Effector memory CD8-positive, alpha-beta T cell (primary cell): Measurements from ENCODE around the gene PRG2.
A peak's percentile ranks its signal among the peaks of the same experiment; 100 is the strongest.

Source experiments
- ATAC-seq: fragments of 150-1000 bp; cut with Tn5 transposase; replicated peaks from 2 replicates; pipeline ENCODE4 v1.10.0; 2021; ENCODE audit warnings: mild to moderate bottlenecking, moderate library complexity
- DNase-seq, 3 experiments: peaks; one replicate each; pipeline ENCODE4 v3.0.0; 2021
- H3K27ac Mint-ChIP-seq, 2 donors: one replicate each; pipeline ENCODE4 v1.8.0; 2022; ENCODE audit warnings: mild to moderate bottlenecking in 2 of 2, mixed read lengths in 2 of 2, moderate library complexity in 2 of 2
- H3K27me3 Mint-ChIP-seq, 2 donors: one replicate each; pipeline ENCODE4 v1.8.0; 2022; ENCODE audit warnings: mixed read lengths in 2 of 2
- H3K36me3 Mint-ChIP-seq: one replicate; pipeline ENCODE4 v1.8.0; 2022; ENCODE audit warnings: mild to moderate bottlenecking, moderate library complexity, mixed read lengths; ENCODE audit not compliant: insufficient read depth
- H3K4me1 Mint-ChIP-seq, 2 donors: one replicate each; pipeline ENCODE4 v1.8.0; 2022; ENCODE audit warnings: low read depth in 2 of 2, mixed read lengths in 2 of 2
- H3K4me3 Mint-ChIP-seq, 2 donors: one replicate each; pipeline ENCODE4 v1.8.0; 2022; ENCODE audit warnings: mild to moderate bottlenecking in 2 of 2, mixed read lengths in 2 of 2, moderate library complexity in 2 of 2
- H3K9me3 Mint-ChIP-seq, 2 donors: one replicate each; pipeline ENCODE4 v1.8.0; 2022; ENCODE audit warnings: mixed read lengths in 2 of 2
- total RNA-seq, 9 experiments: gene quantifications; one replicate each; lab custom pipeline; 2026; lab: John Stamatoyannopoulos, UW

The PRG2 gene, protein sequence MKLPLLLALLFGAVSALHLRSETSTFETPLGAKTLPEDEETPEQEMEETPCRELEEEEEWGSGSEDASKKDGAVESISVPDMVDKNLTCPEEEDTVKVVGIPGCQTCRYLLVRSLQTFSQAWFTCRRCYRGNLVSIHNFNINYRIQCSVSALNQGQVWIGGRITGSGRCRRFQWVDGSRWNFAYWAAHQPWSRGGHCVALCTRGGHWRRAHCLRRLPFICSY
- 0 to 0.85 (median 0.21) reads per million in 9 experiments for total RNA-seq

DNA sequence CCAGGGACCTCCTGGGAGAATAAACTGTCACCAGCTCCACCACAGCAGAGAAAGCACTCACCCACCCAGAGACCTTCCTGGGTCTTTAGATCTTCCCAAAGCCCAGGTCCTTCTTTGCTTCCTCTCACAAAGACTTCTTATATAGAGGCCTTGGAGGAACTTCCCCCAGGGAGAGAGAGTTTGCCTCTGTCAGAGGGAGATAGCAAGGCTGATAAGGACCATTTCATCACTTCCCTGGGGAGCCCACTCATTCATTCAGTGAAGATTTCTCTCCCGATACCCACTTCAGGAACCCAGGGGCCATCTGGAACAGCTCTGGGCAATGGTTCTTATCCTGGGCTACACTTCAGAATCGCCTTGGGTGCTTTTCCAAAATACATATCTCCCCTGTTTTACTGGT lies at the start of gene PRG2:
Gene PRG2 (minus strand): TSS at position 116 of the 400 bp plus-strand sequence. CDS start 706 bp downstream, outside the sequence.
- ATAC-seq (no peak), DNase-seq (no peak)
- H3K27ac Mint-ChIP-seq: no peak within 1 kb of the TSS
- no peaks in the 10 kb centered on the region for H3K4me1 Mint-ChIP-seq
- H3K4me3 Mint-ChIP-seq: no peak within 1 kb of the TSS
- H3K36me3 Mint-ChIP-seq: no peaks in the 10 kb centered on the region
- H3K27me3 Mint-ChIP-seq: peaks cover 0 to 17% of the 10 kb centered on the region in 2 donors
- no peaks in the 10 kb centered on the region for H3K9me3 Mint-ChIP-seq

DNA sequence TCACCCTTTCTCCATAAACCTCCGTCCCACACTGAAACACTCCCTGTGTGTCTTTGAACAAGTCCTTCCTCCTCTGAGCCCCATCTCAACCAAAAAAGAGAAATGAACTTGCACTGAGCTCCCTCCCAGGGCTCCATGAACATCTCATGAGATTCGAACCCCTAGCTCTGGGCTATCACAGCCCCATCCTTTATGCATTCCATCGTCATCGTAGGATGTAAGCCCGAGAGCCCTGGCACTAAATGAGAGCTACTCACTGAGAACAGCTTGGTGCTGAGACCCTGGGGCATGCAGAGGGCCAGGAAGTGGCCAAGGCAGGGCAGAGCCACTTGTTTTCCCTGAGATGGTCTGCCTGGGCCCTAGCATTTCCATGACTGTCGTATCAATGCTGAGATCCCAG lies 49.3 kb upstream of the PRG2 start:
- no peak for DNase-seq
- Mint-ChIP-seq H3K4me1 (no peaks in the 10 kb centered on the region), H3K27me3 (peaks cover 0 to 7% of the 10 kb centered on the region in 2 donors), H3K27ac (no peak overlapping the region), H3K9me3 (no peaks in the 10 kb centered on the region), H3K4me3 (no peak overlapping the region), H3K36me3 (no peaks in the 10 kb centered on the region)
- ATAC-seq: no peak

DNA sequence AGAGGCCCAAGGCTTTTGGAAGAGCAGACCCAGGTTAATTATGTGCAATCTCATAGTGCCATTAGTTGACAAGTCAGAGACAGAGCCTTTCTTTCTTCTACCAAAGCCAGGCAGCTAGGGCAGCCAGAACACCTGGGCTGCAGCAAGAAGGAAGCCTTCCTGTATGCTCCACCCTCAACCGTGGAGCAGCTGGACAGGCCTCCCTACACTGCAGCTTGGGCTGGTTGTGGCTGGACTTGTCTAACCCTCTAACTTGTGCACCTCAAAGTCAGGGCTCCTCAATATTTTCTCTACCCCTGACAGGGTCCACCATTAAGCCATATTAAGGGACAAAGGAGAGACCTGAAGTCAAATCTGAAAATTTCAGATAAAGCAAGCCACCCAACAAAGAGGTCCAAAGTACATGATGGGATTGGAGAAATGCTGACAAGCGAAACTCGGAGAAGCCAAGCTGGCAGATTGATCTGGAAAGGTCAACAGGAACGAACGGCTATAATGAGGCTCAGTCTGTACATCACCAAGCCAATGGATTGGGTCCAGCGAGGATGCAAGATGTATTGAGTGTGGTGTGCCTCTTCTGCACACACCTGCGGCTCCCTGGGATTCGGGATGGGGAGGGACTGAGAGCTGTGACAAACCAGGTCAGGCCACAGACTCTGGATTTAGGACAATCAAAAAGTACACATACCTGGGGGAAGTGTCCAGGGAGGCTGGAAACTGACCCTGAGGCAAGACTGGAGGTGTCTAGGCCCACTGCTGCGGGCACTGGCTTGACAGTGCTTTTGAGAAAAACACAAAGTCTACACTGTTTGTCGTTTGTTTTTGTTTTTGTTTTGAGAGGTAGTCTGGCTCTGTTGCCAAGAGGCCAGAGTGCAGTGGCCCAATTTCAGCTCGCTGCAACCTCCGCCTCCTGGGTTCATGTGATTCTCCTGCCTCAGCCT lies 48.2 kb upstream of the PRG2 start:
- Mint-ChIP-seq H3K4me3 (no peak overlapping the region), H3K9me3 (no peaks in the 10 kb centered on the region), H3K27ac (no peak overlapping the region), H3K4me1 (no peaks in the 10 kb centered on the region), H3K27me3 (no peaks in the 10 kb centered on the region), H3K36me3 (no peaks in the 10 kb centered on the region)
- DNase-seq (no peak), ATAC-seq (no peak)

DNA sequence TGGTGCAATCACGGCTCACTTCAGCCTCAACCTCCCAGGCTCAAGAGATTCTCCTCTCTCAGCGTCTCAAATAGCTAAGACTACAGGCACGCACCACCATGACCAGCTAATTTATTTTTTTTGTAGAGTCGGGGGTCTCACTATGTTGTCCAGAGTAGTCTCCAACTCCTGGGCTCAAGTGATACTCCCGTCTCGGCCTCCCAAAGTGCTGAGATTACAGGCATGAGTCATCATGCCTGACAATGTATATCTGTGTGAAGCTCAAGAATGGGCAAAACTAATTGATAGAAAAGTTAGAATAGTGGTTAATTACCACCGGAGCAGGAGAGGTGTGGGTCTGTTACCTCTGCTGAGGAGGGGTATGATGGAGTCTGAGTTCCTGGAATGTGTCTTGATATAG lies 45.6 kb upstream of the PRG2 start:
- Mint-ChIP-seq H3K36me3 (no peaks in the 10 kb centered on the region), H3K4me3 (no peak overlapping the region), H3K27ac (no peak overlapping the region), H3K9me3 (no peaks in the 10 kb centered on the region), H3K4me1 (peaks cover 0 to 9% of the 10 kb centered on the region in 2 donors), H3K27me3 (no peaks in the 10 kb centered on the region)
- ATAC-seq (no peak), DNase-seq (no peak)

DNA sequence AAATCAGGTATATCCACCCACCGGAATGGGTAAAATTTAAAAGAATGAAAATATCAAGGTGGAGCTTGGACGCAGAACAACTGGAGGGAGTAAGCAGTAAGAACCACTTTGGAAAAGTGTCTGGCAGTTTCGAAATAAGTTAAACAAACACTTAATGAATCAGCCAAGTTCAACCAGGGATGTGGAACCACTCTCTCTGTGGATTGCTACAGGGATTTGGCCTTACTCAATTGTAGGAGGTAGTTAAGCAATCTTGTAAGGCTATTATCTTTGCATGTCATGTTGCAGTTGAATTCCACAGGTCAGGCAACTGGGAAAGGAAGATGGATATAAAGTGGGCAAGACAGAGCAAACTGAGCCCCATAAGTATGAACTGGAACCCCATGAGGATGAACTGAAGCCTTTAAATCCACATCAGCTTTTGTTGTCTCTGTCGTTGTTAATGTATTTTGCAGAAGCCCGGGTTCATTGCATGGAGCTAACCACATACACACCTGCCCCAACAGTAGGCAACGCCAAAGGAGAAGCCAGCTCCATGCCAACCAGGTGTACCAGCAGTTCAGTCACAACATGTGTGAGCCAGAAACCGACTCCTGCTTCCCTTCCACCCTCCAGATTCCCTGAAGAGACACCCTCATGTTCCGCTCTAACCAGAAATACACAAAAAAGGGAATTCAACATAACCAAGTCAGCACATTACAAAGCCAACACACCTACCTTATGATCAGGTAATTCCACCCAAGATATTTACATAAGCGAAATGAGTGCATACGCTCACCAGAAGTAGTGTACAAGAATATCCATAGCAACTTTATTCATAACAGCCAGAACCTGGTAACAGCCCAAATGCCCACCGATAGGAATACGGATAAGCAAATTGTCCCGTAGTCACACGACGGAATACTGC lies 44.4 kb upstream of the PRG2 start:
- no peak overlapping the region for H3K4me3 Mint-ChIP-seq
- no peaks in the 10 kb centered on the region for H3K9me3 Mint-ChIP-seq
- no peaks in the 10 kb centered on the region for H3K36me3 Mint-ChIP-seq
- ATAC-seq: no peak
- H3K4me1 Mint-ChIP-seq: peaks cover 0 to 9% of the 10 kb centered on the region in 2 donors
- H3K27ac Mint-ChIP-seq: no peak overlapping the region
- no peaks in the 10 kb centered on the region for H3K27me3 Mint-ChIP-seq
- DNase-seq: no peak

DNA sequence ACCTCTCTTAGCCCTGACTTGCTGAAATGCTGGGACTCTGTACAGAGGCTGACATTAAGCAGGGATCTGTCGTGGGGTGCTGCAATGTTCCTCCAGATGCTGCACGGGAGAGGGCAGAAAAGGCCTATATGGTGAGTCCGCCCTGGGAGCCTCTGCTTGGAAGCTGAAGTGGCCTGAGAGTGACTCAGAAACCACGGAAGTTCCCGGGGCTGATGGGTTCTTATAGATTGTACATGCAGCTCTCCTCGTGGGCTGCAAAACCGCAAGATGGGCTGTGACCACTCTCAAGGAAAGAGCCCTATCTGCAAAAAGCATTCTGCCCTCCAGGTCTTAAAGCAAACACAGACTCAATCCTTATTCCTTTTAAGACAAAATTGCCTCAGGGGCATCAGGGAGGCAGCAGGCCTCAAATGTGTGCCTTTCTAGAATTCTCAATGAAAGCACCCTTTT lies 42.3 kb upstream of the PRG2 start:
- no peak overlapping the region for H3K4me3 Mint-ChIP-seq
- peak overlapping the region; percentile 66 to 68 for H3K27ac Mint-ChIP-seq

DNA sequence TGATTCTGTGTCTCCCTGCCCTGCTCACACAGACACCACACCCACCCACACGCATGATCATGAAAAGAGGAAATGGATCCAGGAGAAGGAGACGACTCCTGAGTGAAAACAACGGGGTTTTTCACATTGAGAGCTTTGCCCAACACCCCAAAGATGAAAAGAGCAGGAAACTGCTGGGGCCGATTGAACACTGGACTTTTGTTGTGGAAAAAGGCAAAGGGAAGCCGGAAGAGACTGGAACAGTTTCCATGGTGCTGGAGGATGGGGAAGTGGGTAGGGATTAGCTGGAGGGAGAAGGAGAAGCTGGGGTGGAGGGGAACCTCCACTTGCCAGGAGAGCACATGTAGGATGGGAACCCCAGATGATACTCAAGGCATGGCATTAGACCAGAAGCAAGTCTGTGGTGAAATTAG lies 41.7 kb upstream of the PRG2 start:
- peak overlapping the region; percentile 66 to 68 for H3K27ac Mint-ChIP-seq
- peaks cover 3% of the 10 kb centered on the region for H3K36me3 Mint-ChIP-seq
- ATAC-seq (no peak), DNase-seq (no peak)
- no peak overlapping the region for H3K4me3 Mint-ChIP-seq
- H3K4me1 Mint-ChIP-seq: peaks cover 3 to 15% of the 10 kb centered on the region in 2 donors
- H3K27me3 Mint-ChIP-seq: no peaks in the 10 kb centered on the region
- no peaks in the 10 kb centered on the region for H3K9me3 Mint-ChIP-seq

More for the DNA sequence above, 42.3 kb upstream of the PRG2 start:
- ATAC-seq (peak; percentile 44), DNase-seq (no peak)
- Mint-ChIP-seq H3K36me3 (no peaks in the 10 kb centered on the region), H3K27me3 (no peaks in the 10 kb centered on the region), H3K9me3 (no peaks in the 10 kb centered on the region), H3K4me1 (peaks cover 0 to 9% of the 10 kb centered on the region in 2 donors)

DNA sequence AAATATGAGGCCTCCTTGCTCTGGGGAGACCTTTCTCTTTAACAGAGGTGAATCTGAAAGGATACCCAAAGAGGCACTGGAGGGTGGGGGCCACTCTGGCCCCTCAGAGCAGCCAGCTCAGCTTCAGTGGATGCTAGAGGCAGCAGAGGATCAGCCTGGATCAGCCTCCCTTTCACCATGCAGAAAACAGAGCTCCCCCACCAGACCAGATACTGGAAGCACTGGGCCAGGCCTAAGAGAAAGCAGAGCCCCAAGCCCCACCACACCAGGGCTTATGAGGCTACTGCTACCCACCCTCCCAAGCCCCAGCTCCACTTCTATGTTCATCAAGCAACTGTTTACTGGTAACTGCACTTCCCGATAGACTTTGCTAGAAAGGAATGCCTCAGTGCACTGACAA lies 40.5 kb upstream of the PRG2 start:
- H3K4me3 Mint-ChIP-seq: no peak overlapping the region
- DNase-seq (no peak), ATAC-seq (no peak)
- no peaks in the 10 kb centered on the region for H3K27me3 Mint-ChIP-seq
- H3K36me3 Mint-ChIP-seq: peaks cover 11% of the 10 kb centered on the region
- no peaks in the 10 kb centered on the region for H3K9me3 Mint-ChIP-seq
- peaks cover 12 to 23% of the 10 kb centered on the region in 2 donors for H3K4me1 Mint-ChIP-seq
- peak overlapping the region in 1 of 2 donors; percentile 26 for H3K27ac Mint-ChIP-seq

DNA sequence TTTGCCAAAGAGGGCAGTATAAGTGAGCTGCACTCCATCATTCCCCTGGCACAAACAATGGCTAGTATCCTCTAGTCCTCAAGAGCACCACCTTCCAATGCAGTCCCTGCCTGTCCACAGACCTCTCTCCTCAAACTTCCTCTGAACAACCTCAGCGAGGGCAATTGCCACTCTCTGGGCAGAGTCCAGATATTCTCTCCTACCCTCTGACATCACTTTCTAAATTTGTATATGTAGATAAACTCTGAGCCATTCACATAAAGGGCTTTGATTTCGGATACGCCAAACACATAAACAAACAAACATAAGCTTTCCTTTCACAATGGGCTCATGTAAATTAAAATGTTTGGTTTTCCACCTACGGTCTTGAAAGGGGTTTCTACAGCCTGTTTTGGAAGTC lies 39.5 kb upstream of the PRG2 start:
- Mint-ChIP-seq H3K27ac (no peak overlapping the region), H3K27me3 (no peaks in the 10 kb centered on the region), H3K4me1 (peaks cover 19 to 32% of the 10 kb centered on the region in 2 donors), H3K9me3 (no peaks in the 10 kb centered on the region), H3K4me3 (no peak overlapping the region), H3K36me3 (peaks cover 19% of the 10 kb centered on the region)
- no peak for ATAC-seq
- DNase-seq: no peak

DNA sequence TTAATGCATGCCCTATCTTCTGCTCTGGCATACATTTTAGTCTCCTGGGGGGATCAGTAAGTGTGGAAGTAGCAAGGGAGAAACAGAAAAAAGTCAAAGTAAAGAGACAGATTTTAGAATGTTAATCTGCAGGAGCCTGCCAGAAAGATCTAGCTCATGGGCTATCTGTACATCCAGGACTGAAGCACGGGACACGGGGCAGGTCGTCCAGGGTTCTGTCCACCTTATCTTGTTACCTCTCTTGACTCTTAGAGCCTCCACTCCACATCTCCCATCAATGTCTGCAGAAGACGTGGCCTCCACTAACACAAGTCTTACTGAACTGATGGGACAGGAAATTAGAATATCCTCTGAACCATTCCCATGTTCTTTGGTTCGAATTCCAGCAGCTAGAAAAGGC lies 38.2 kb upstream of the PRG2 start:
- Mint-ChIP-seq H3K27me3 (no peaks in the 10 kb centered on the region), H3K4me3 (no peak overlapping the region), H3K27ac (peak overlapping the region; percentile 35 to 91), H3K9me3 (no peaks in the 10 kb centered on the region), H3K36me3 (peaks cover 24% of the 10 kb centered on the region), H3K4me1 (peaks cover 30 to 41% of the 10 kb centered on the region in 2 donors)
- DNase-seq (no peak), ATAC-seq (no peak)

DNA sequence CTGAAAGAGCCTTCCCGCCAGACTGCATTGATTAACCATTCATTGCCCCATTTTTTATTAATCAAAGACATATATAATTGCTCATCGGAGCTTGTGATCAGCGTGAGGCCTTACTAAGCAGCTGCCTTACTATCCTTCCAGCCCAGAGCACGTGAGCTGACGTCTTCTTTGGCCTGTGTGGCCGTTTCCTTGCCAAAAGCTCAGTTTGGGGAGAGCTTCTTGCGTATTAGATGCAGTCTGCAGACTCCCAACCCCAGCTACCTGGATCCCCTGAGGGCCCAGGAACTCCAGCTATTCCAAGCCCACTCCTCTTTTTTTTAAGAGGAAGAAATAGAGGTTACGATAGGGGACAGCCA lies 37.3 kb upstream of the PRG2 start:
- DNase-seq (no peak), ATAC-seq (no peak)
- H3K27me3 Mint-ChIP-seq: no peaks in the 10 kb centered on the region
- H3K4me1 Mint-ChIP-seq: peaks cover 38 to 44% of the 10 kb centered on the region in 2 donors
- H3K4me3 Mint-ChIP-seq: peak overlapping the region; percentile 79 to 92
- H3K27ac Mint-ChIP-seq: peak overlapping the region; percentile 91 to 96
- H3K9me3 Mint-ChIP-seq: no peaks in the 10 kb centered on the region
- peaks cover 24% of the 10 kb centered on the region for H3K36me3 Mint-ChIP-seq

DNA sequence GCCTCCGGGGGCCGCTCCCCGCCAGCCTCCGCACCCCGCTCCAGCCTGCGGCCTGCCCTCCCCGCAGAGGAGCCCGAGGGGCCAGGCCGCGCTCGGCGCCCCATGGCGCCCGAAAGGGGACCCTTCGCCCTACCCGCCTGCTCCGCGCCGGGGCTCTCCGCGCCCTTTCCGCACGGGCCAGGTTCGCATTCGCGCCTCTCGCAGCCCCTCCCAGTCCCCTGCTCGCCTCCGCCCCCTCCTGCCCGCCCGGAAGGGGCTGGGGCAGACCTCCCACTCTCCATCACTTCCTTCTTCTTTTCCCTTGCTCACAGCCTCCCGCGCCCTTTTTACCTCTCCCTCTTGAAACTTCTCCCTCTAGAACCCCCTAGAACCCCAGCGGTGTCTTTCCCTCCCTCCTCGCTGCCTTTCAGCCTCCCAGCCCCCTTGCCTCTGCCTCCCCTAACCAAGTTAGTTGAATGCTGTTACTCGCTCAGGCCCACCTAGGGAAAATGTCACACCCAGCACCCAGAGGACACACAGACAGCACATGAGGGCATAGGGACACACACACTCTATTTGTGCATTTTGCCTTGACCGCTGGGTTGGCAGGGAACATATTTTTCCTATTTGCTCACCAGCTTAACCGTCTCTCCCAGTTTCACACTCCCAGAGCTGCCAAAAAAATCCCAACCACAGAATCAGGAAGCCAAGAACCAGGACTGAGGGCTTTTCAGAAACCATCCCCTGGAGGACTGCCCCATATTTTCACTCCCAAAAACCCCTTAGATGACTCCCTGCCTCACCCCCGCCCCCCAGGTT lies 36.7 kb upstream of the PRG2 start, which contains the start of gene SLC43A3:
Gene SLC43A3 (minus strand): TSS at position 193 of the 798 bp plus-strand sequence. CDS start 949 bp downstream, outside the sequence.
- Mint-ChIP-seq H3K4me3 (peak within 1 kb of the TSS; percentile 79 to 92), H3K36me3 (peaks cover 24% of the 10 kb centered on the region), H3K9me3 (no peaks in the 10 kb centered on the region), H3K4me1 (peaks cover 44% of the 10 kb centered on the region in 2 donors), H3K27ac (peak within 1 kb of the TSS; percentile 91 to 96), H3K27me3 (no peaks in the 10 kb centered on the region)
- DNase-seq (peak; percentile 40 to 43 (median 41)), ATAC-seq (peak; percentile 31)
